Measurements from ENCODE around the gene CNTNAP2. TPM values are rescaled to one million over a fixed set of nuclear protein-coding genes. Genes with fewer than 3 reads are reported as not detected.

The CNTNAP2 gene
- total and polyA plus RNA-seq, 2 of the 8 experiments (the other 6 are each of a cell fraction or from before 2014, with no cell fraction given): 27.9 to 71.0 TPM

DNA sequence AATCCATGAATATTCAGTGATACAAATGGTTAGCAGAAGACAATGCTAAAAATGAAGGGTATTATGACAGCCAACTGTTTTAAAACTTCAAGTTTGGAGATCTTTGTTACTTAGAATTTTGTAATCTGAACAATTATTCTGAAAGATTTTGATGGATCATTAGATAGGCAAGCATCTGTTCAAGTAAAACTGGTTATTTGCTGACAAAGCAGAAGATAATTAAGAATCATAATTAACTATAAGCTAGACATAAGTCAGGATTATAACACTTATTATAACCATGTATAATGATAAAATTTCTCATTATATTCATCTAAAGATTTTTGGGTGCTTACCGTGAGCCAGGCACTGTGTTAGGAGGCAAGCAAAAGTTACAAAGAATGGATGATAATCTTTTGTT is 1145.1 kb downstream of the CNTNAP2 start (continued):
- TF ChIP-seq, protein P1, sequence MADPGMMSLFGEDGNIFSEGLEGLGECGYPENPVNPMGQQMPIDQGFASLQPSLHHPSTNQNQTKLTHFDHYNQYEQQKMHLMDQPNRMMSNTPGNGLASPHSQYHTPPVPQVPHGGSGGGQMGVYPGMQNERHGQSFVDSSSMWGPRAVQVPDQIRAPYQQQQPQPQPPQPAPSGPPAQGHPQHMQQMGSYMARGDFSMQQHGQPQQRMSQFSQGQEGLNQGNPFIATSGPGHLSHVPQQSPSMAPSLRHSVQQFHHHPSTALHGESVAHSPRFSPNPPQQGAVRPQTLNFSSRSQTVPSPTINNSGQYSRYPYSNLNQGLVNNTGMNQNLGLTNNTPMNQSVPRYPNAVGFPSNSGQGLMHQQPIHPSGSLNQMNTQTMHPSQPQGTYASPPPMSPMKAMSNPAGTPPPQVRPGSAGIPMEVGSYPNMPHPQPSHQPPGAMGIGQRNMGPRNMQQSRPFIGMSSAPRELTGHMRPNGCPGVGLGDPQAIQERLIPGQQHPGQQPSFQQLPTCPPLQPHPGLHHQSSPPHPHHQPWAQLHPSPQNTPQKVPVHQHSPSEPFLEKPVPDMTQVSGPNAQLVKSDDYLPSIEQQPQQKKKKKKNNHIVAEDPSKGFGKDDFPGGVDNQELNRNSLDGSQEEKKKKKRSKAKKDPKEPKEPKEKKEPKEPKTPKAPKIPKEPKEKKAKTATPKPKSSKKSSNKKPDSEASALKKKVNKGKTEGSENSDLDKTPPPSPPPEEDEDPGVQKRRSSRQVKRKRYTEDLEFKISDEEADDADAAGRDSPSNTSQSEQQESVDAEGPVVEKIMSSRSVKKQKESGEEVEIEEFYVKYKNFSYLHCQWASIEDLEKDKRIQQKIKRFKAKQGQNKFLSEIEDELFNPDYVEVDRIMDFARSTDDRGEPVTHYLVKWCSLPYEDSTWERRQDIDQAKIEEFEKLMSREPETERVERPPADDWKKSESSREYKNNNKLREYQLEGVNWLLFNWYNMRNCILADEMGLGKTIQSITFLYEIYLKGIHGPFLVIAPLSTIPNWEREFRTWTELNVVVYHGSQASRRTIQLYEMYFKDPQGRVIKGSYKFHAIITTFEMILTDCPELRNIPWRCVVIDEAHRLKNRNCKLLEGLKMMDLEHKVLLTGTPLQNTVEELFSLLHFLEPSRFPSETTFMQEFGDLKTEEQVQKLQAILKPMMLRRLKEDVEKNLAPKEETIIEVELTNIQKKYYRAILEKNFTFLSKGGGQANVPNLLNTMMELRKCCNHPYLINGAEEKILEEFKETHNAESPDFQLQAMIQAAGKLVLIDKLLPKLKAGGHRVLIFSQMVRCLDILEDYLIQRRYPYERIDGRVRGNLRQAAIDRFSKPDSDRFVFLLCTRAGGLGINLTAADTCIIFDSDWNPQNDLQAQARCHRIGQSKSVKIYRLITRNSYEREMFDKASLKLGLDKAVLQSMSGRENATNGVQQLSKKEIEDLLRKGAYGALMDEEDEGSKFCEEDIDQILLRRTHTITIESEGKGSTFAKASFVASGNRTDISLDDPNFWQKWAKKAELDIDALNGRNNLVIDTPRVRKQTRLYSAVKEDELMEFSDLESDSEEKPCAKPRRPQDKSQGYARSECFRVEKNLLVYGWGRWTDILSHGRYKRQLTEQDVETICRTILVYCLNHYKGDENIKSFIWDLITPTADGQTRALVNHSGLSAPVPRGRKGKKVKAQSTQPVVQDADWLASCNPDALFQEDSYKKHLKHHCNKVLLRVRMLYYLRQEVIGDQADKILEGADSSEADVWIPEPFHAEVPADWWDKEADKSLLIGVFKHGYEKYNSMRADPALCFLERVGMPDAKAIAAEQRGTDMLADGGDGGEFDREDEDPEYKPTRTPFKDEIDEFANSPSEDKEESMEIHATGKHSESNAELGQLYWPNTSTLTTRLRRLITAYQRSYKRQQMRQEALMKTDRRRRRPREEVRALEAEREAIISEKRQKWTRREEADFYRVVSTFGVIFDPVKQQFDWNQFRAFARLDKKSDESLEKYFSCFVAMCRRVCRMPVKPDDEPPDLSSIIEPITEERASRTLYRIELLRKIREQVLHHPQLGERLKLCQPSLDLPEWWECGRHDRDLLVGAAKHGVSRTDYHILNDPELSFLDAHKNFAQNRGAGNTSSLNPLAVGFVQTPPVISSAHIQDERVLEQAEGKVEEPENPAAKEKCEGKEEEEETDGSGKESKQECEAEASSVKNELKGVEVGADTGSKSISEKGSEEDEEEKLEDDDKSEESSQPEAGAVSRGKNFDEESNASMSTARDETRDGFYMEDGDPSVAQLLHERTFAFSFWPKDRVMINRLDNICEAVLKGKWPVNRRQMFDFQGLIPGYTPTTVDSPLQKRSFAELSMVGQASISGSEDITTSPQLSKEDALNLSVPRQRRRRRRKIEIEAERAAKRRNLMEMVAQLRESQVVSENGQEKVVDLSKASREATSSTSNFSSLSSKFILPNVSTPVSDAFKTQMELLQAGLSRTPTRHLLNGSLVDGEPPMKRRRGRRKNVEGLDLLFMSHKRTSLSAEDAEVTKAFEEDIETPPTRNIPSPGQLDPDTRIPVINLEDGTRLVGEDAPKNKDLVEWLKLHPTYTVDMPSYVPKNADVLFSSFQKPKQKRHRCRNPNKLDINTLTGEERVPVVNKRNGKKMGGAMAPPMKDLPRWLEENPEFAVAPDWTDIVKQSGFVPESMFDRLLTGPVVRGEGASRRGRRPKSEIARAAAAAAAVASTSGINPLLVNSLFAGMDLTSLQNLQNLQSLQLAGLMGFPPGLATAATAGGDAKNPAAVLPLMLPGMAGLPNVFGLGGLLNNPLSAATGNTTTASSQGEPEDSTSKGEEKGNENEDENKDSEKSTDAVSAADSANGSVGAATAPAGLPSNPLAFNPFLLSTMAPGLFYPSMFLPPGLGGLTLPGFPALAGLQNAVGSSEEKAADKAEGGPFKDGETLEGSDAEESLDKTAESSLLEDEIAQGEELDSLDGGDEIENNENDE (IDR thresholded peaks at IDR 0.05; ENCODE audit: insufficient replicate concordance, low read length): no peak
- TF ChIP-seq MAFK (IDR thresholded peaks at IDR 0.05; ENCODE audit: low read depth, low read length) (no peak), SIX5 (IDR thresholded peaks at IDR 0.05; ENCODE audit: low read depth, low read length) (no peak), KDM1A (IDR thresholded peaks at IDR 0.05; ENCODE audit: borderline replicate concordance, low read length) (no peak), RNF2 (IDR thresholded peaks at IDR 0.05; ENCODE audit: borderline replicate concordance, low read depth, low read length, missing control alignments, poor library complexity, severe bottlenecking) (no peak)
